CD14-positive monocyte (primary cell): ENCODE results near the gene RPS6KL1. TPM values are rescaled to one million over a fixed set of nuclear protein-coding genes. Genes with fewer than 3 reads are reported as not detected.

Experiments
- DNase-seq, 3 donors: peaks; one replicate each; pipeline ENCODE4 v3.0.0-alpha.2; 2011 to 2022
- H2AFZ ChIP-seq: 2 replicates; pipeline ENCODE4 v1.6.0; 2012; ENCODE audit warnings: mild to moderate bottlenecking, low read depth, low read length, inconsistent platforms; ENCODE audit not compliant: insufficient read depth, poor library complexity, severe bottlenecking
- H3K27ac ChIP-seq, 2 donors: 1 replicate in 1 of 2; 2 replicates in 1 of 2; pipeline ENCODE4 v1.5.1; 2012 to 2013; ENCODE audit warnings: low read length in 2 of 2, control low read depth in 1 of 2, inconsistent platforms in 1 of 2, low read depth in 1 of 2, mild to moderate bottlenecking in 1 of 2
- H3K27me3 ChIP-seq, 2 donors: one replicate each; pipeline versions ENCODE4 v1.6.0 to v1.6.1; 2011 to 2013; ENCODE audit warnings: low read length in 2 of 2; ENCODE audit not compliant: control insufficient read depth in 2 of 2, insufficient read depth in 2 of 2
- H3K36me3 ChIP-seq, 2 donors: replicated peaks in 1 of 2; 1 replicate in 1 of 2; 2 replicates in 1 of 2; pipeline versions ENCODE4 v1.5.1 to v1.6.1; 2012 to 2013; ENCODE audit warnings: low read length in 2 of 2, control low read depth in 1 of 2, inconsistent platforms in 1 of 2, mild to moderate bottlenecking in 1 of 2; ENCODE audit not compliant: insufficient read depth in 2 of 2, control insufficient read depth in 1 of 2
- H3K4me1 ChIP-seq, 2 donors: 1 replicate in 1 of 2; 2 replicates in 1 of 2; pipeline versions ENCODE4 v1.5.1 to v1.6.1; 2012 to 2013; ENCODE audit warnings: low read length in 2 of 2, control low read depth in 1 of 2, inconsistent platforms in 1 of 2, mild to moderate bottlenecking in 1 of 2, moderate library complexity in 1 of 2; ENCODE audit not compliant: insufficient read depth in 2 of 2, control insufficient read depth in 1 of 2
- H3K4me2 ChIP-seq: replicated peaks from 2 replicates; pipeline ENCODE3; 2012; ENCODE audit warnings: low read length, moderate library complexity, mild to moderate bottlenecking; ENCODE audit not compliant: poor library complexity, severe bottlenecking; ENCODE audit errors: extremely low read depth
- H3K4me3 ChIP-seq, 3 experiments: fragments of 200-600 bp in 1 of 3; sonication (generic) in 1 of 3; replicated peaks in 1 of 3; 1 replicate in 2 of 3; 2 replicates in 1 of 3; pipeline ENCODE4 v1.5.1; 2011 to 2013; ENCODE audit warnings: low read length in 3 of 3, mild to moderate bottlenecking in 3 of 3, control low read depth in 2 of 3, low read depth in 2 of 3, inconsistent platforms in 1 of 3, moderate library complexity in 1 of 3
- H3K79me2 ChIP-seq: 2 replicates; pipeline ENCODE4 v1.6.0; 2012; ENCODE audit warnings: mild to moderate bottlenecking, control low read depth, inconsistent platforms, low read length, moderate library complexity; ENCODE audit not compliant: insufficient read depth
- H3K9ac ChIP-seq: 2 replicates; pipeline ENCODE4 v1.6.0; 2017; ENCODE audit warnings: low read length, mild to moderate bottlenecking; ENCODE audit not compliant: insufficient read depth, poor library complexity, severe bottlenecking
- H3K9me3 ChIP-seq, 2 donors: replicated peaks in 1 of 2; 1 replicate in 1 of 2; 2 replicates in 1 of 2; pipeline versions ENCODE4 v1.5.1 to v1.6.1; 2012 to 2013; ENCODE audit warnings: low read length in 2 of 2, control low read depth in 1 of 2; ENCODE audit not compliant: control insufficient read depth in 1 of 2, insufficient read depth in 1 of 2
- H4K20me1 ChIP-seq: 2 replicates; pipeline ENCODE4 v1.6.0; 2012; ENCODE audit warnings: mild to moderate bottlenecking, low read length, control low read depth, moderate library complexity; ENCODE audit not compliant: insufficient read depth
- H3K27ac Mint-ChIP-seq, 7 donors: one replicate each; pipeline ENCODE4 v1.8.0; 2020; ENCODE audit warnings: mild to moderate bottlenecking in 7 of 7, mixed read lengths in 7 of 7, moderate library complexity in 6 of 7, inconsistent platforms in 2 of 7
- H3K27me3 Mint-ChIP-seq, 3 donors: one replicate each; pipeline ENCODE4 v1.8.0; 2021 to 2022; ENCODE audit warnings: low read depth in 3 of 3, mild to moderate bottlenecking in 3 of 3, mixed read lengths in 3 of 3, moderate library complexity in 3 of 3, inconsistent platforms in 1 of 3
- H3K36me3 Mint-ChIP-seq, 2 donors: one replicate each; pipeline ENCODE4 v1.8.0; 2020; ENCODE audit warnings: mixed read lengths in 2 of 2, inconsistent platforms in 1 of 2, mild to moderate bottlenecking in 1 of 2
- H3K4me1 Mint-ChIP-seq: one replicate; pipeline ENCODE4 v1.8.0; 2020; ENCODE audit warnings: mild to moderate bottlenecking, mixed read lengths
- H3K4me3 Mint-ChIP-seq, 2 donors: one replicate each; pipeline ENCODE4 v1.8.0; 2020; ENCODE audit warnings: mild to moderate bottlenecking in 2 of 2, mixed read lengths in 2 of 2, moderate library complexity in 1 of 2
- H3K9me3 Mint-ChIP-seq, 7 donors: one replicate each; pipeline ENCODE4 v1.8.0; 2020 to 2022; ENCODE audit warnings: mixed read lengths in 7 of 7, mild to moderate bottlenecking in 6 of 7, moderate library complexity in 6 of 7, inconsistent platforms in 2 of 7
- CTCF ChIP-seq: fragments of 200-600 bp; IDR thresholded peaks from one replicate; pipeline ENCODE4 v1.8.0; 2022; ENCODE audit warnings: antibody characterized with exemption, mild to moderate bottlenecking
- WGBS: methylation state at CpG from one replicate; pipeline ENCODE4 v1.1.5; 2013; ENCODE audit warnings: missing lambda C conversion rate; ENCODE audit not compliant: insufficient coverage; 5-methylcytosine and 5-hydroxymethylcytosine counted together
- intact Hi-C, 2 donors: fragments of 100-400 bp; cut with micrococcal nuclease; formaldehyde crosslinking; loops; one replicate each; pipeline versions ENCODE4 v1.15.0 to v1.15.1; 2023
- polyA plus RNA-seq, 3 donors: library from polyadenylated mRNA; depleted of rRNA in 1 of 3; unstranded in 2 of 3; stranded (reverse) in 1 of 3; fragments of 300-500 nt in 2 of 3; fragments of >200 nt in 1 of 3; fragmentation: Illumina TruSeq in 2 of 3; gene quantifications; 1 replicate in 2 of 3; 2 replicates in 1 of 3; pipeline ENCODE4 v1.2.3, GENCODE V29; 2012 to 2021

RPS6KL1 gene
- polyA plus RNA-seq, 3 donors, result 0.13 TPM; not detected in 2

- Mint-ChIP-seq H3K4me1 (peaks cover 17% of the 10 kb centered on the region), H3K4me3 (no peak overlapping the region), H3K9me3 (no peaks in the 10 kb centered on the region), H3K36me3 (no peaks in the 10 kb centered on the region), H3K27me3 (peaks cover 4 to 11% (median 10%) of the 10 kb centered on the region in 3 donors), H3K27ac (no peak overlapping the region)
- Histone ChIP-seq H3K27ac (no peak overlapping the region), H3K4me1 (peaks cover 12 to 14% of the 10 kb centered on the region in 2 donors), H4K20me1 (no peaks in the 10 kb centered on the region), H3K4me2 (no peak overlapping the region), H3K27me3 (no peaks in the 10 kb centered on the region), H3K9ac (no peak overlapping the region), H3K79me2 (no peaks in the 10 kb centered on the region), H3K9me3 (no peaks in the 10 kb centered on the region), H3K36me3 (no peaks in the 10 kb centered on the region), H2AFZ (no peak overlapping the region), H3K4me3 (no peak overlapping the region)
- no peak for TF ChIP-seq CTCF
- intact Hi-C loops, result loop anchor here in 1 of 2 donors (5.0 to 10.0 kb wide), 2 partner anchors 117 to 140 kb away; partner anchors contain the start of genes ACYP1 and ZC2HC1C
- WGBS, result 94% methylated on average over 8 of the region's 13 CpGs
- no peak for DNase-seq
Observed at GRCh38 chr14:74947353-74948227, 24.5 kb upstream of the RPS6KL1 start.

GRCh38 chr14:74946659-74947281 is 23.7 kb upstream of the RPS6KL1 start:
- Mint-ChIP-seq H3K27me3 (peaks cover 5 to 11% (median 5%) of the 10 kb centered on the region in 3 donors), H3K27ac (no peak overlapping the region), H3K4me3 (no peak overlapping the region), H3K9me3 (no peaks in the 10 kb centered on the region), H3K36me3 (no peaks in the 10 kb centered on the region), H3K4me1 (peaks cover 25% of the 10 kb centered on the region)
- Histone ChIP-seq H3K9me3 (no peaks in the 10 kb centered on the region), H3K9ac (no peak overlapping the region), H3K79me2 (no peaks in the 10 kb centered on the region), H3K4me2 (peak overlapping the region; percentile 4), H3K27ac (no peak overlapping the region), H4K20me1 (no peaks in the 10 kb centered on the region), H3K36me3 (no peaks in the 10 kb centered on the region), H2AFZ (no peak overlapping the region), H3K4me3 (no peak overlapping the region), H3K27me3 (no peaks in the 10 kb centered on the region), H3K4me1 (peaks cover 20 to 22% of the 10 kb centered on the region in 2 donors)
- WGBS, result 52% methylated on average over 3 of the region's 5 CpGs
- no peak for DNase-seq
- intact Hi-C loops, result loop anchor here in 1 of 2 donors (5.0 to 10.0 kb wide), 2 partner anchors 118 to 141 kb away; partner anchors contain the start of genes ACYP1 and ZC2HC1C
- TF ChIP-seq CTCF, result peak; percentile 69
